Neural crest cell (in vitro differentiated cells): ENCODE data around the gene SLC12A7. TPM values are rescaled to one million over a fixed set of nuclear protein-coding genes. Genes with fewer than 3 reads are reported as not detected.

Source experiments
- DNase-seq: peaks from one replicate; pipeline ENCODE4 v3.0.0; 2021; ENCODE audit warnings: low read depth, mixed read lengths, low spot score
- H3K27ac Mint-ChIP-seq: one replicate; pipeline ENCODE4 v1.8.0; 2021; ENCODE audit warnings: mild to moderate bottlenecking, mixed read lengths; ENCODE audit not compliant: unreplicated experiment
- H3K27me3 Mint-ChIP-seq: 2 replicates; pipeline ENCODE4 v1.8.0; 2021; ENCODE audit warnings: low read depth, mild to moderate bottlenecking, mixed read lengths
- H3K36me3 Mint-ChIP-seq: 2 replicates; pipeline ENCODE4 v1.8.0; 2021; ENCODE audit warnings: low read depth, mild to moderate bottlenecking, mixed read lengths
- H3K4me1 Mint-ChIP-seq: 2 replicates; pipeline ENCODE4 v1.8.0; 2021; ENCODE audit warnings: mixed read lengths
- H3K4me3 Mint-ChIP-seq: one replicate; pipeline ENCODE4 v1.8.0; 2021; ENCODE audit warnings: mild to moderate bottlenecking, mixed read lengths
- H3K9me3 Mint-ChIP-seq: 2 replicates; pipeline ENCODE4 v1.8.0; 2021; ENCODE audit warnings: mixed read lengths
- CTCF ChIP-seq: fragments of 200-600 bp; sonication (generic); conservative IDR thresholded peaks from 2 replicates; pipeline ENCODE4 v1.5.0; 2021; ENCODE audit warnings: antibody characterized with exemption, mild to moderate bottlenecking
- total RNA-seq: library from RNA; stranded (reverse); gene quantifications from 2 replicates; pipeline ENCODE4 v1.2.1, GENCODE V29; 2021

The SLC12A7 gene
- total RNA-seq, 1 donor from 2014 or later = 40.7 TPM

GRCh38 chr5:1058988-1059883 lies 52.6 kb downstream of the SLC12A7 start:
- no peak for TF ChIP-seq CTCF
- Mint-ChIP-seq H3K9me3 (no peaks in the 10 kb centered on the region), H3K4me3 (no peak overlapping the region), H3K4me1 (peaks cover 15% of the 10 kb centered on the region), H3K27me3 (no peaks in the 10 kb centered on the region), H3K36me3 (peaks cover 2% of the 10 kb centered on the region), H3K27ac (no peak overlapping the region)
- no peak for DNase-seq

- H3K9me3 Mint-ChIP-seq = no peaks in the 10 kb centered on the region
- H3K36me3 Mint-ChIP-seq = peaks cover 2% of the 10 kb centered on the region
- peaks cover 15% of the 10 kb centered on the region for H3K4me1 Mint-ChIP-seq
- H3K27me3 Mint-ChIP-seq = no peaks in the 10 kb centered on the region
- H3K4me3 Mint-ChIP-seq = no peak overlapping the region
- TF ChIP-seq CTCF = no peak
- DNase-seq = no peak
- H3K27ac Mint-ChIP-seq = no peak overlapping the region
Measured at GRCh38 chr5:1058083-1058945, 53.5 kb downstream of the SLC12A7 start.

GRCh38 chr5:1057485-1058082 lies 54.3 kb downstream of the SLC12A7 start:
- Mint-ChIP-seq H3K27me3 (no peaks in the 10 kb centered on the region), H3K4me3 (no peak overlapping the region), H3K4me1 (peaks cover 15% of the 10 kb centered on the region), H3K9me3 (no peaks in the 10 kb centered on the region), H3K36me3 (peaks cover 2% of the 10 kb centered on the region), H3K27ac (no peak overlapping the region)
- no peak for TF ChIP-seq CTCF
- DNase-seq = no peak

- no peaks in the 10 kb centered on the region for H3K27me3 Mint-ChIP-seq
- DNase-seq = no peak
Measured at GRCh38 chr5:1056611-1057484, 55.0 kb downstream of the SLC12A7 start.

More at GRCh38 chr5:1056611-1057484, 55.0 kb downstream of the SLC12A7 start:
- TF ChIP-seq CTCF = no peak
- no peak overlapping the region for H3K4me3 Mint-ChIP-seq
- no peaks in the 10 kb centered on the region for H3K9me3 Mint-ChIP-seq
- H3K36me3 Mint-ChIP-seq = peaks cover 2% of the 10 kb centered on the region
- H3K27ac Mint-ChIP-seq = no peak overlapping the region
- H3K4me1 Mint-ChIP-seq = peaks cover 15% of the 10 kb centered on the region
